Activated B cell treated with CpG ODN at 0.5 μM for 24 hours (primary cell): ENCODE data around the gene RRAD. TPM values are rescaled to one million over a fixed set of nuclear protein-coding genes. Genes with fewer than 3 reads are reported as not detected.
"Not testable (repeated sequence)": the region's sequence is repeated elsewhere in the genome, so short reads cannot be mapped to it uniquely, and the experiment has no call there.

Experiments
- ATAC-seq: fragments of 200-7000 bp; cut with Tn5 transposase; one replicate; pipeline ENCODE4 v1.10.0; 2021; ENCODE audit warnings: low read depth, mild to moderate bottlenecking, moderate library complexity
- CTCF ChIA-PET: fragments of 350-600 bp; sonication (Branson Sonifier 250); formaldehyde crosslinking; loops from one replicate; lab custom pipeline; 2021; ENCODE audit warnings: antibody characterized with exemption; lab: Charles Lee
- POLR2A ChIA-PET: fragments of 350-600 bp; sonication (Branson Sonifier 250); formaldehyde crosslinking; loops from one replicate; lab custom pipeline; 2021; ENCODE audit warnings: antibody characterized with exemption; lab: Charles Lee
- DNase-seq: peaks from one replicate; pipeline ENCODE4 v3.0.0; 2022
- H3K27ac Mint-ChIP-seq: one replicate; pipeline ENCODE4 v1.8.0; 2020; ENCODE audit warnings: mixed read lengths
- H3K27me3 Mint-ChIP-seq: one replicate; pipeline ENCODE4 v1.8.0; 2021; ENCODE audit warnings: mixed read lengths
- H3K36me3 Mint-ChIP-seq: one replicate; pipeline ENCODE4 v1.8.0; 2021; ENCODE audit warnings: low read depth, mixed read lengths
- H3K4me1 Mint-ChIP-seq: one replicate; pipeline ENCODE4 v1.8.0; 2021; ENCODE audit warnings: mixed read lengths
- H3K4me3 Mint-ChIP-seq: one replicate; pipeline ENCODE4 v1.8.0; 2020; ENCODE audit warnings: mild to moderate bottlenecking, mixed read lengths
- H3K9me3 Mint-ChIP-seq: one replicate; pipeline ENCODE4 v1.8.0; 2020; ENCODE audit warnings: mixed read lengths
- CTCF ChIP-seq: fragments of 200-600 bp; IDR thresholded peaks from one replicate; pipeline ENCODE4 v1.8.0; 2022; ENCODE audit warnings: antibody characterized with exemption, mild to moderate bottlenecking
- intact Hi-C: fragments of 100-400 bp; cut with micrococcal nuclease; formaldehyde crosslinking; loops from one replicate; pipeline ENCODE4 v1.15.1; 2024
- total RNA-seq: library from RNA; stranded (reverse); gene quantifications from 2 replicates; pipeline ENCODE4 v1.2.3, GENCODE V29; 2022

RRAD gene
- total RNA-seq, 1 donor from 2014 or later = not detected

DNA sequence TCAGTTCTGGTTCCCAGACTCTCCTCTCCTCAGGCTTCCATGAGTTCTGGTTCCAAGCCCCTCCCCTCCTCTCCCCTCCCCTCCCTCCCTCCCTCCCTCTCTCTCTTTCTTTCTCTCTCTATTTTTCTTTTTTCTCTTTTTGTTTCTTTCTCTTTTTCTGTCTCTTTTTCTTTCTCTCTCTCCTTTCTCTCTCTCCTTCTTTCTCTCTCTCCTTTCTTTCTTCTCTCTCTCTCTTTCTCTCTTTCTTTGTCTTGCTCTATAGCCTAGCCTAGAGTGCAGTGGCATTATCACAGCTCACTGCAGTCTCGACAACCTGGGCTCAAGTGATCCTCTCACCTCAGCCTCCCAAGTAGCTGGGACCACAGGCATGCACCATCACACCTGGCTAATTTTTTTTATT, 34.9 kb upstream of the RRAD start:
- ATAC-seq (no peak), DNase-seq (no peak)
- POLR2A ChIA-PET = interaction anchor here (0.6 kb wide), 1 partner anchor 629 kb away, joined by 5 read pairs; no protein-coding TSS in a partner anchor
- no peak overlapping the region for H3K27ac Mint-ChIP-seq
- H3K27me3 Mint-ChIP-seq = no peaks in the 10 kb centered on the region
- H3K36me3 Mint-ChIP-seq = no peaks in the 10 kb centered on the region
- no peaks in the 10 kb centered on the region for H3K9me3 Mint-ChIP-seq
- intact Hi-C loops = no loop called here
- CTCF ChIA-PET = interaction anchor here (1.1 to 1.5 kb wide), 3 partner anchors 19 to 195 kb away, joined by 3 read pairs; no protein-coding TSS in a partner anchor
- TF ChIP-seq CTCF = no peak
- H3K4me1 Mint-ChIP-seq = peaks cover 14% of the 10 kb centered on the region
- no peak overlapping the region for H3K4me3 Mint-ChIP-seq

DNA sequence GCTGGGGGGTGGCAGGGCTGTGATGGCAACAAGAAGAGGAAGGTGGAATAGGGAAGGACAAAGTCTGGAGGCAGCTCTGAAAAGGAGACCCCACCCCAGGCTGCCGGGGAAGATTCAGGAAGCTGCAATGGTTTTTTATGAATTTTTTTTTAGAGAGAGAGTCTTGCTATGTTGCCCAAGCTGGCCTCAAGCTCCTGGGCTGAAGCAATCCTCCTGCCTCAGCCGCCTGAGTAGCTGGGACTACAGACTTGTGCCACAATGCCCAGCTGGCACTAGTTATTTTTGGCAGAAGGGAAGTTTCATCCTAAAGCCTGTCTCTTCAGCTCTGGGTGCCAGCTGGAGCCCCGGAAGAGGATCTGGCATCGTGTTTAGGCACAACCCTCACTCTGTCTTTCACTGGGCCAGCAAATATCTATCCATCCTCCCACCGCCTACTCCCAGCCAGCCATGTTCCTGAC, 34.4 kb upstream of the RRAD start:
- no peaks in the 10 kb centered on the region for H3K27me3 Mint-ChIP-seq
- no peak overlapping the region for H3K27ac Mint-ChIP-seq
- DNase-seq = no peak
- H3K4me3 Mint-ChIP-seq = no peak overlapping the region
- no peak for ATAC-seq
- TF ChIP-seq CTCF = no peak
- CTCF ChIA-PET = interaction anchor here (1.2 to 1.5 kb wide), 2 partner anchors 31 to 196 kb away, joined by 3 read pairs; no protein-coding TSS in a partner anchor
- POLR2A ChIA-PET = interaction anchor here (0.6 kb wide), 1 partner anchor 630 kb away, joined by 5 read pairs; no protein-coding TSS in a partner anchor
- intact Hi-C loops = no loop called here
- H3K36me3 Mint-ChIP-seq = no peaks in the 10 kb centered on the region
- no peaks in the 10 kb centered on the region for H3K9me3 Mint-ChIP-seq
- peaks cover 14% of the 10 kb centered on the region for H3K4me1 Mint-ChIP-seq

DNA sequence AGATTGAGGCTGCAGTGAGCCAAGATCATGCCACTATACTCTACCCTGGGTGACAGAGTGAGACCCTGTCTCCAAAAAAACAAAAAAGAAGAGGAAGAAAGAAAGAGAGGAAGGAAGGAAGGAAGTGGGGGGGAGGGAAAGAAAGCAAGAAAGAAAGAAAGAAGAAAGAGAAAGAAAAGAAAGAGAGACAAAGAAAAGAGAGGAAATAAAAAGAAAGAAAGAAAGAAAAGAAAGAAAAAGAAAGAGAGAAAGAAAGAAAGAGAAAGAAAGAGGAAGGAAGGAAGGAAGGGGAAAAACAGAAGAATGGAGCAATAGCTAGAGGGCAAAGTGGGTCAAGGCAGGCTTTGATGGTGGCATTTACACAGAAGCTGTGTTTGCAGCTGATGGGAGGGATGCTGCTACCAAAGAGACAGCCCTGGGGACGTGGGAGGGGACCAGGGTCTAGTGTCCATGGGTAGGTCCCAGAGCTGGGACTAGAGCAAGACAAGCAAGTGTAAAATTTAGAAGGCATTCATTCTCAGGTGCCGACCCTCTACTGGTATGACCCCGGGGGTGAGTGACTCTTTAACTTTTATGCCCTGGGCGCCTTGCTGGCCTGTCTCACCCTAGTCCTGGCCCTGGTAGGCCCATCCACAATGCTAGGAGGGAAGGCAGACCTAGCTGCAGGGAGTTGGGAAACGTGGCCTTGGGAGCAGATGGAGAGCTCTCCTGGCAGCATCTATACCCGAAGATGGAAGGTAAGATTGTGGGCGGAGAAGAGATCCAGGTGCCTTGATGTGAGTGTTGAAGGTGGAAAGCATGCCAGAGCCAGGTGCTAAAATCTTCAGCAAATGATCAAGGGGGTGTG, 33.7 kb upstream of the RRAD start:
- TF ChIP-seq CTCF = no peak
- Mint-ChIP-seq H3K4me1 (peaks cover 14% of the 10 kb centered on the region), H3K9me3 (no peaks in the 10 kb centered on the region), H3K27ac (no peak overlapping the region), H3K36me3 (no peaks in the 10 kb centered on the region), H3K4me3 (no peak overlapping the region), H3K27me3 (peaks cover under 1% of the 10 kb centered on the region)
- ChIA-PET POLR2A (interaction anchor here (0.7 kb wide), 1 partner anchor 108 kb away, joined by 6 read pairs; no protein-coding TSS in a partner anchor), CTCF (interaction anchor here (1.2 kb wide), 1 partner anchor 196 kb away, joined by 3 read pairs; no protein-coding TSS in a partner anchor)
- DNase-seq (no peak), ATAC-seq (no peak)
- intact Hi-C loops = no loop called here

- H3K9me3 Mint-ChIP-seq, CTCF ChIA-PET, intact Hi-C loops, H3K27ac Mint-ChIP-seq, H3K4me1 Mint-ChIP-seq, H3K4me3 Mint-ChIP-seq, ATAC-seq, H3K36me3 Mint-ChIP-seq, DNase-seq: not testable (repeated sequence)
- H3K27me3 Mint-ChIP-seq = peaks cover 13% of the 10 kb centered on the region
- POLR2A ChIA-PET = interaction anchor here (0.6 kb wide), 1 partner anchor 325 kb away, joined by 5 read pairs; no protein-coding TSS in a partner anchor
These were observed 30.8 kb upstream of the RRAD start for GRCh38 chr16:66956154-66956457.

GRCh38 chr16:66955363-66956153, 30.2 kb upstream of the RRAD start:
- POLR2A ChIA-PET, H3K36me3 Mint-ChIP-seq, DNase-seq, ATAC-seq, H3K9me3 Mint-ChIP-seq, H3K27ac Mint-ChIP-seq, H3K4me3 Mint-ChIP-seq, H3K4me1 Mint-ChIP-seq, CTCF ChIA-PET: not testable (repeated sequence)
- H3K27me3 Mint-ChIP-seq = peaks cover 15% of the 10 kb centered on the region
- intact Hi-C loops = loop anchor here (2.0 kb wide), 3 partner anchors 21 to 509 kb away; no protein-coding TSS in a partner anchor
